Measurements from ENCODE around the gene FAM50B. TPM values are rescaled to one million over a fixed set of nuclear protein-coding genes. Genes with fewer than 3 reads are reported as not detected.

FAM50B gene
- total and polyA plus RNA-seq, 2 experiments from 2014 or later: 1.1 to 1.6 TPM

- Histone ChIP-seq H3K4me1 (ENCODE audit: insufficient read depth) (peaks cover 20% of the 10 kb centered on the region), H3K36me3 (replicated peaks; ENCODE audit: insufficient read depth, low read depth) (no peaks in the 10 kb centered on the region), H3K79me2 (no peaks in the 10 kb centered on the region), H3K27me3 (no peaks in the 10 kb centered on the region), H3K4me3 (no peak overlapping the region), H3K4me2 (no peak overlapping the region), H2AFZ (no peak overlapping the region), H3K9me2 (replicated peaks; ENCODE audit: insufficient read depth) (no peaks in the 10 kb centered on the region), H3K27ac (peak overlapping the region; percentile 1), H4K20me1 (ENCODE audit: insufficient read depth, poor library complexity, severe bottlenecking) (no peaks in the 10 kb centered on the region), H3K9me3 (ENCODE audit: low read depth) (no peaks in the 10 kb centered on the region)
- no peak for DNase-seq (ENCODE audit: low spot score)
- TF ChIP-seq EZH2phosphoT487 (IDR thresholded peaks at IDR 0.05; ENCODE audit: low read depth, severe bottlenecking, unreplicated experiment) (no peak), CTCF (IDR thresholded peaks at IDR 0.05; ENCODE audit: poor library complexity) (no peak), EZH2 (IDR thresholded peaks at IDR 0.05; ENCODE audit: borderline replicate concordance) (no peak)
- 97% methylated on average over 9 of the region's 10 CpGs for WGBS (ENCODE audit: low lambda C conversion rate, missing lambda C conversion rate)
These were observed 44.3 kb downstream of the FAM50B start for GRCh38 chr6:3893487-3893886.

- H3K27me3 ChIP-seq: no peaks in the 10 kb centered on the region
- H3K79me2 ChIP-seq: no peaks in the 10 kb centered on the region
- H3K4me1 ChIP-seq (ENCODE audit: insufficient read depth): peaks cover 20% of the 10 kb centered on the region
- no peaks in the 10 kb centered on the region for H3K9me2 ChIP-seq (replicated peaks; ENCODE audit: insufficient read depth)
- no peaks in the 10 kb centered on the region for H4K20me1 ChIP-seq (ENCODE audit: insufficient read depth, poor library complexity, severe bottlenecking)
- H3K9me3 ChIP-seq (ENCODE audit: low read depth): no peaks in the 10 kb centered on the region
- H3K4me2 ChIP-seq: no peak overlapping the region
- no peak for DNase-seq (ENCODE audit: low spot score)
- no peaks in the 10 kb centered on the region for H3K36me3 ChIP-seq (replicated peaks; ENCODE audit: insufficient read depth, low read depth)
- H3K4me3 ChIP-seq: no peak overlapping the region
- peak overlapping the region; percentile 1 for H3K27ac ChIP-seq
- TF ChIP-seq CTCF (IDR thresholded peaks at IDR 0.05; ENCODE audit: poor library complexity) (no peak), EZH2phosphoT487 (IDR thresholded peaks at IDR 0.05; ENCODE audit: low read depth, severe bottlenecking, unreplicated experiment) (no peak), EZH2 (IDR thresholded peaks at IDR 0.05; ENCODE audit: borderline replicate concordance) (no peak)
- 87% methylated on average over 3 of the region's 3 CpGs for WGBS (ENCODE audit: low lambda C conversion rate, missing lambda C conversion rate)
- no peak overlapping the region for H2AFZ ChIP-seq
These were observed 44.7 kb downstream of the FAM50B start for GRCh38 chr6:3893917-3894316.

GRCh38 chr6:3894590-3895311, 45.6 kb downstream of the FAM50B start:
- peak overlapping the region; percentile 31 for H3K27ac ChIP-seq
- H4K20me1 ChIP-seq (ENCODE audit: insufficient read depth, poor library complexity, severe bottlenecking): no peaks in the 10 kb centered on the region
- no peaks in the 10 kb centered on the region for H3K9me3 ChIP-seq (ENCODE audit: low read depth)
- H3K9me2 ChIP-seq (replicated peaks; ENCODE audit: insufficient read depth): no peaks in the 10 kb centered on the region
- H3K4me2 ChIP-seq: no peak overlapping the region
- H3K79me2 ChIP-seq: no peaks in the 10 kb centered on the region
- H2AFZ ChIP-seq: no peak overlapping the region
- DNase-seq (ENCODE audit: low spot score): no peak
- H3K4me1 ChIP-seq (ENCODE audit: insufficient read depth): peaks cover 20% of the 10 kb centered on the region
- TF ChIP-seq CTCF (IDR thresholded peaks at IDR 0.05; ENCODE audit: poor library complexity) (no peak), EZH2 (IDR thresholded peaks at IDR 0.05; ENCODE audit: borderline replicate concordance) (no peak), EZH2phosphoT487 (IDR thresholded peaks at IDR 0.05; ENCODE audit: low read depth, severe bottlenecking, unreplicated experiment) (no peak)
- 77% methylated on average over 14 of the region's 14 CpGs for WGBS (ENCODE audit: low lambda C conversion rate, missing lambda C conversion rate)
- no peaks in the 10 kb centered on the region for H3K27me3 ChIP-seq
- no peak overlapping the region for H3K4me3 ChIP-seq
- H3K36me3 ChIP-seq (replicated peaks; ENCODE audit: insufficient read depth, low read depth): no peaks in the 10 kb centered on the region
